HepG2 (cell line): ENCODE results near the gene HEXD. TPM values are rescaled to one million over a fixed set of nuclear protein-coding genes. Genes with fewer than 3 reads are reported as not detected.

Source experiments
- HCFC1 ChIP-seq: fragments of 150-350 bp; IDR thresholded peaks from 2 replicates; pipeline ENCODE4 v1.6.1; 2014; ENCODE audit warnings: low read depth, low read length
- JUNB ChIP-seq: sonication (generic); formaldehyde crosslinking; IDR thresholded peaks from 2 replicates; pipeline ENCODE4 v1.8.0; 2022; ENCODE audit warnings: missing genetic modification reagents, mild to moderate bottlenecking, borderline replicate concordance
- KDM5B ChIP-seq: sonication (generic); formaldehyde crosslinking; IDR thresholded peaks from 2 replicates; pipeline ENCODE4 v1.4.0; 2020; ENCODE audit warnings: missing genetic modification reagents, mild to moderate bottlenecking, borderline replicate concordance
- NCOA1 ChIP-seq: sonication (generic); formaldehyde crosslinking; IDR thresholded peaks from 2 replicates; pipeline ENCODE4 v1.9.0; 2021; ENCODE audit warnings: missing genetic modification reagents
- NFRKB ChIP-seq: fragments of 450-650 bp; IDR thresholded peaks from 2 replicates; pipeline ENCODE4 v1.6.1; 2017
- NR2C2 ChIP-seq: sonication (generic); formaldehyde crosslinking; IDR thresholded peaks from 2 replicates; pipeline ENCODE4 v1.4.0; 2020; ENCODE audit warnings: missing genetic modification reagents, mild to moderate bottlenecking, moderate library complexity, borderline replicate concordance
- PHF5A ChIP-seq: IDR thresholded peaks from one replicate; pipeline ENCODE4 v1.6.1; 2018; ENCODE audit warnings: low read depth, missing genetic modification reagents; ENCODE audit not compliant: unreplicated experiment
- SUZ12 ChIP-seq: fragments of 150-350 bp; IDR thresholded peaks from 2 replicates; pipeline ENCODE4 v1.6.1; 2014; ENCODE audit warnings: low read depth, low read length
- ZC3H4 ChIP-seq: sonication (generic); formaldehyde crosslinking; IDR thresholded peaks from 2 replicates; pipeline ENCODE4 v1.4.0; 2020; ENCODE audit warnings: missing genetic modification reagents, borderline replicate concordance
- ZNF441 ChIP-seq: sonication (generic); formaldehyde crosslinking; IDR thresholded peaks from 2 replicates; pipeline ENCODE4 v1.7.0; 2021; ENCODE audit warnings: missing genetic modification reagents, borderline replicate concordance
- ZNF530 ChIP-seq: sonication (generic); formaldehyde crosslinking; IDR thresholded peaks from 2 replicates; pipeline ENCODE4 v1.5.0; 2020; ENCODE audit warnings: low read depth, mild to moderate bottlenecking, missing genetic modification reagents
- ZNF546 ChIP-seq: sonication (generic); formaldehyde crosslinking; conservative IDR thresholded peaks from 2 replicates; pipeline ENCODE4 v1.8.1; 2023; ENCODE audit warnings: mild to moderate bottlenecking, missing genetic modification reagents
- ZNF670 ChIP-seq: sonication (generic); formaldehyde crosslinking; IDR thresholded peaks from 2 replicates; pipeline ENCODE4 v1.8.0; 2022; ENCODE audit warnings: mild to moderate bottlenecking, missing genetic modification reagents, borderline replicate concordance
- ZNF770 ChIP-seq: sonication (generic); formaldehyde crosslinking; IDR thresholded peaks from 2 replicates; pipeline ENCODE4 v1.5.0; 2020; ENCODE audit warnings: mild to moderate bottlenecking, missing genetic modification reagents
- polyA plus RNA-seq, 8 experiments: library from polyadenylated mRNA; depleted of rRNA in 3 of 8; stranded (reverse) in 7 of 8; unstranded in 1 of 8; fragments of >200 nt; fragmentation: Illumina TruSeq in 4 of 8; extraction: Trizol in 4 of 8; gene quantifications; 2 replicates each; pipeline versions ENCODE4 v1.2.1 to v1.2.3, GENCODE V29; 2011 to 2016; ENCODE audit warnings: low read depth in 4 of 8, missing spikeins in 1 of 8, mixed read lengths in 1 of 8; ENCODE audit not compliant: insufficient read depth in 1 of 8
- total RNA-seq, 5 experiments: library from RNA; depleted of rRNA; stranded (reverse); fragments of >200 nt; fragmentation: Illumina TruSeq; extraction: Trizol; gene quantifications; 2 replicates each; pipeline ENCODE4 v1.2.3, GENCODE V29; 2016; ENCODE audit warnings: low read depth in 1 of 5
- TF ChIP-seq, protein P1 (sequence below): sonication (generic); formaldehyde crosslinking; IDR thresholded peaks from 2 replicates; pipeline ENCODE4 v1.8.0; 2022; ENCODE audit warnings: mild to moderate bottlenecking, missing genetic modification reagents
- TF ChIP-seq, protein P2 (sequence below): sonication (generic); formaldehyde crosslinking; IDR thresholded peaks from 2 replicates; pipeline ENCODE4 v1.4.0; 2020; ENCODE audit warnings: missing genetic modification reagents, low read depth, mild to moderate bottlenecking, borderline replicate concordance
- TF ChIP-seq, protein P3 (sequence below): IDR thresholded peaks from 2 replicates; pipeline ENCODE4 v1.6.1; 2012; ENCODE audit warnings: low read depth, low read length, improper control_type of control experiment
- TF ChIP-seq, protein P4 (sequence below): sonication (generic); formaldehyde crosslinking; IDR thresholded peaks from 2 replicates; pipeline ENCODE4 v1.4.0; 2020; ENCODE audit warnings: missing genetic modification reagents

The HEXD gene
- total and polyA plus RNA-seq, 2 of the 13 experiments (the other 11 are each of a cell fraction or from before 2014, with no cell fraction given), result 22.3 to 41.8 TPM

DNA sequence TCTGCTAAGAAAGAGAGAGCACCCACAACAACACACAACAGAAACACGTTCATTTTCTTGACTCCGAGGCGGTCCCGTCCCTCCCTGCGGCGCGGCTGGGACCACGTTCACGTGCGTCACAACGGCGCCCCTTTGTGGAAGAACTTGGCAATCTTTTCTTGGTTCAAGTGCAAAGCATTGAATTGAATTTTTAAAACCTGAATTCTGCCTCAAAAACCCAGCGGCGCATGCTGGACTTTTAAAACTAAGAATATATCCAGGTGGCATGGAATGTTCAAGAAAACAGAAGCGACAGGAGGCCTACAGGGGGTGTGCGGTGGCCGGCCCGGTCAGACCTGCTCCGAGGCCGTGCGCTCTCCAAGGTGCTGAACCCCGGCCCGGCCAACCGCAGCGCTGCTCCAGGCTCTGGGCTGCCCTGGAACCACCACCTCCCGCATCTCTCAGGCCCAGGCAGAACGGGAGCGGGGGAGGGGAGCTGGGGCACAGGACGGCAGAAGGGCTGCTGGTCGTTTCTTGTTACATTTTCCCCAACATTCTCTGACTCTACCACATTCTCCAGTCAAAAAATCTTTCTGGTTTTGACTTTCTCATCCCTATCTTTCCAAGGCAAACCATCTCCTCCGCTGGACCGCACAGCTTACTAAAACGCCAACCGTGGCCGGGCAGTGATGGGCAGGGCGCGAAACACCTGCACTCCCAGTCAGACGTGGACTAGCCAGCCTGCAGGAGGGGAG lies 3.4 kb upstream of the HEXD start (continued):
- TF ChIP-seq ZNF546 (CRISPR knock-in tag) (peak; percentile 98), ZNF670 (CRISPR knock-in tag) (peak; percentile 76; the same call in 1 of the 2 replicates), JUNB (CRISPR knock-in tag) (no peak), PHF5A (CRISPR knock-in tag) (no peak), NR2C2 (CRISPR knock-in tag) (no peak), SUZ12 (no peak), NFRKB (no peak), ZNF441 (peak; percentile 96), HCFC1 (no peak), ZC3H4 (no peak), ZNF530 (CRISPR knock-in tag) (peak; percentile 95; the same call in 1 of the 2 replicates), KDM5B (CRISPR knock-in tag) (peak; percentile 94), NCOA1 (no peak), ZNF770 (no peak)
- TF ChIP-seq, protein P1, sequence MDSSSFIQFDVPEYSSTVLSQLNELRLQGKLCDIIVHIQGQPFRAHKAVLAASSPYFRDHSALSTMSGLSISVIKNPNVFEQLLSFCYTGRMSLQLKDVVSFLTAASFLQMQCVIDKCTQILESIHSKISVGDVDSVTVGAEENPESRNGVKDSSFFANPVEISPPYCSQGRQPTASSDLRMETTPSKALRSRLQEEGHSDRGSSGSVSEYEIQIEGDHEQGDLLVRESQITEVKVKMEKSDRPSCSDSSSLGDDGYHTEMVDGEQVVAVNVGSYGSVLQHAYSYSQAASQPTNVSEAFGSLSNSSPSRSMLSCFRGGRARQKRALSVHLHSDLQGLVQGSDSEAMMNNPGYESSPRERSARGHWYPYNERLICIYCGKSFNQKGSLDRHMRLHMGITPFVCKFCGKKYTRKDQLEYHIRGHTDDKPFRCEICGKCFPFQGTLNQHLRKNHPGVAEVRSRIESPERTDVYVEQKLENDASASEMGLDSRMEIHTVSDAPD, result no peak; the same call in 1 of the 2 replicates
- TF ChIP-seq, protein P2, sequence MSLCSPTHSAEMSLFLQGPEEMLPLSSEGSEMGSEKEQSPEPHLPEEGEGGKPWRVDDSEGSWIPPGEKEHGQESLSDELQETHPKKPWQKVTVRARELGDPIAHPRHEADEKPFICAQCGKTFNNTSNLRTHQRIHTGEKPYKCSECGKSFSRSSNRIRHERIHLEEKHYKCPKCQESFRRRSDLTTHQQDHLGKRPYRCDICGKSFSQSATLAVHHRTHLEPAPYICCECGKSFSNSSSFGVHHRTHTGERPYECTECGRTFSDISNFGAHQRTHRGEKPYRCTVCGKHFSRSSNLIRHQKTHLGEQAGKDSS (CRISPR knock-in tag), result no peak
- TF ChIP-seq, protein P3, sequence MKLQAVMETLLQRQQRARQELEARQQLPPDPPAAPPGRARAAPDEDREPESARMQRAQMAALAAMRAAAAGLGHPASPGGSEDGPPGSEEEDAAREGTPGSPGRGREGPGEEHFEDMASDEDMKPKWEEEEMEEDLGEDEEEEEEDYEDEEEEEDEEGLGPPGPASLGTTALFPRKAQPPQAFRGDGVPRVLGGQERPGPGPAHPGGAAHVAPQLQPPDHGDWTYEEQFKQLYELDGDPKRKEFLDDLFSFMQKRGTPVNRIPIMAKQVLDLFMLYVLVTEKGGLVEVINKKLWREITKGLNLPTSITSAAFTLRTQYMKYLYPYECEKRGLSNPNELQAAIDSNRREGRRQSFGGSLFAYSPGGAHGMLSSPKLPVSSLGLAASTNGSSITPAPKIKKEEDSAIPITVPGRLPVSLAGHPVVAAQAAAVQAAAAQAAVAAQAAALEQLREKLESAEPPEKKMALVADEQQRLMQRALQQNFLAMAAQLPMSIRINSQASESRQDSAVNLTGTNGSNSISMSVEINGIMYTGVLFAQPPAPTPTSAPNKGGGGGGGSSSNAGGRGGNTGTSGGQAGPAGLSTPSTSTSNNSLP, result no peak
- TF ChIP-seq, protein P4, sequence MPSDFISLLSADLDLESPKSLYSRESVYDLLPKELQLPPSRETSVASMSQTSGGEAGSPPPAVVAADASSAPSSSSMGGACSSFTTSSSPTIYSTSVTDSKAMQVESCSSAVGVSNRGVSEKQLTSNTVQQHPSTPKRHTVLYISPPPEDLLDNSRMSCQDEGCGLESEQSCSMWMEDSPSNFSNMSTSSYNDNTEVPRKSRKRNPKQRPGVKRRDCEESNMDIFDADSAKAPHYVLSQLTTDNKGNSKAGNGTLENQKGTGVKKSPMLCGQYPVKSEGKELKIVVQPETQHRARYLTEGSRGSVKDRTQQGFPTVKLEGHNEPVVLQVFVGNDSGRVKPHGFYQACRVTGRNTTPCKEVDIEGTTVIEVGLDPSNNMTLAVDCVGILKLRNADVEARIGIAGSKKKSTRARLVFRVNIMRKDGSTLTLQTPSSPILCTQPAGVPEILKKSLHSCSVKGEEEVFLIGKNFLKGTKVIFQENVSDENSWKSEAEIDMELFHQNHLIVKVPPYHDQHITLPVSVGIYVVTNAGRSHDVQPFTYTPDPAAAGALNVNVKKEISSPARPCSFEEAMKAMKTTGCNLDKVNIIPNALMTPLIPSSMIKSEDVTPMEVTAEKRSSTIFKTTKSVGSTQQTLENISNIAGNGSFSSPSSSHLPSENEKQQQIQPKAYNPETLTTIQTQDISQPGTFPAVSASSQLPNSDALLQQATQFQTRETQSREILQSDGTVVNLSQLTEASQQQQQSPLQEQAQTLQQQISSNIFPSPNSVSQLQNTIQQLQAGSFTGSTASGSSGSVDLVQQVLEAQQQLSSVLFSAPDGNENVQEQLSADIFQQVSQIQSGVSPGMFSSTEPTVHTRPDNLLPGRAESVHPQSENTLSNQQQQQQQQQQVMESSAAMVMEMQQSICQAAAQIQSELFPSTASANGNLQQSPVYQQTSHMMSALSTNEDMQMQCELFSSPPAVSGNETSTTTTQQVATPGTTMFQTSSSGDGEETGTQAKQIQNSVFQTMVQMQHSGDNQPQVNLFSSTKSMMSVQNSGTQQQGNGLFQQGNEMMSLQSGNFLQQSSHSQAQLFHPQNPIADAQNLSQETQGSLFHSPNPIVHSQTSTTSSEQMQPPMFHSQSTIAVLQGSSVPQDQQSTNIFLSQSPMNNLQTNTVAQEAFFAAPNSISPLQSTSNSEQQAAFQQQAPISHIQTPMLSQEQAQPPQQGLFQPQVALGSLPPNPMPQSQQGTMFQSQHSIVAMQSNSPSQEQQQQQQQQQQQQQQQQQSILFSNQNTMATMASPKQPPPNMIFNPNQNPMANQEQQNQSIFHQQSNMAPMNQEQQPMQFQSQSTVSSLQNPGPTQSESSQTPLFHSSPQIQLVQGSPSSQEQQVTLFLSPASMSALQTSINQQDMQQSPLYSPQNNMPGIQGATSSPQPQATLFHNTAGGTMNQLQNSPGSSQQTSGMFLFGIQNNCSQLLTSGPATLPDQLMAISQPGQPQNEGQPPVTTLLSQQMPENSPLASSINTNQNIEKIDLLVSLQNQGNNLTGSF (CRISPR knock-in tag), result peak; percentile 98
